ENCODE measurements around the gene CDKN2B.

The CDKN2B gene

DNA sequence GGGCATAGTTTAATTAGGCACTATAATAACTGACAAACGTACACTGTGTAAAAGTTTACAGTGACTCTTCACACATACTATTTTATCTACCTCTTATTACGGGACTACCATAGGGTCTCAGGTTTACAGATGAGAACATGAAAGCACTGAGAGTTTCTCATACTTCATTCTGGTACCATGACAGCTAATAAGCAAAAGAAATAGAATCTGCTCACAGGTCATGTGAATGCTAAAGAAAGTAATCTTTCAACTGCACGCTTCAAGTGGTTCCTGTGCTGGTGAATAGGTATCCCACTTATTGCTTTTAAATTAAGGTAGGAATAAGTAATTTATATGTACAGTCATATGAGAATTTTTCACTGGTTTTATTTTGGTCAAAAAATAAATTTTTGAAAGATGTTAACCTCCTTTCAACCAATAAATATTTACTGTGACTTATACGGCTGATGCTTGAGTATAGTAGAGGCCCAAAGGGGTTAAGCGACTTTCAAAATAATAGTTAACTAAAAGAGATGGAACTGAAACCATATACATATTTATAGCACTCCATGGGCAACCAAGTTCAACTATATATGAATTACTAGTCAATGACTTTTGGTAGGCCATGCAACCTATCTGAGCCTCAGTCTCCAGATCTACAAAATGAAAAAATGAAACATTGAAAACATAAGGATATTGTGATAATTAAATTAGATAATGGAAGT lies 23.0 kb downstream of the CDKN2B start:
- no peak for DNase-seq (ENCODE audit: low read depth)
- no peak overlapping the region for H3K4me3 ChIP-seq (ENCODE audit: low read depth, low read length)
- TF ChIP-seq CTCF (IDR thresholded peaks at IDR 0.05; ENCODE audit: low read depth, low read length) = no peak
- no peak for TF ChIP-seq MYC (IDR thresholded peaks at IDR 0.05; ENCODE audit: low read depth, low read length)
- TF ChIP-seq, protein P1, sequence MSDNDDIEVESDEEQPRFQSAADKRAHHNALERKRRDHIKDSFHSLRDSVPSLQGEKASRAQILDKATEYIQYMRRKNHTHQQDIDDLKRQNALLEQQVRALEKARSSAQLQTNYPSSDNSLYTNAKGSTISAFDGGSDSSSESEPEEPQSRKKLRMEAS (IDR thresholded peaks at IDR 0.05; ENCODE audit: low read depth, low read length) = no peak
- no peak for TF ChIP-seq POLR2A (IDR thresholded peaks at IDR 0.05; ENCODE audit: extremely low read depth, insufficient read length)

- TF ChIP-seq, protein P1 (IDR thresholded peaks at IDR 0.05; ENCODE audit: low read depth, low read length) = no peak
- TF ChIP-seq MYC (IDR thresholded peaks at IDR 0.05; ENCODE audit: low read depth, low read length) (no peak), CTCF (IDR thresholded peaks at IDR 0.05; ENCODE audit: low read depth, low read length) (no peak), POLR2A (IDR thresholded peaks at IDR 0.05; ENCODE audit: extremely low read depth, insufficient read length) (no peak)
- DNase-seq (ENCODE audit: low read depth) = no peak
- no peak overlapping the region for H3K4me3 ChIP-seq (ENCODE audit: low read depth, low read length)
Observed at GRCh38 chr9:21984101-21984500, 25.0 kb downstream of the CDKN2B start.

DNA sequence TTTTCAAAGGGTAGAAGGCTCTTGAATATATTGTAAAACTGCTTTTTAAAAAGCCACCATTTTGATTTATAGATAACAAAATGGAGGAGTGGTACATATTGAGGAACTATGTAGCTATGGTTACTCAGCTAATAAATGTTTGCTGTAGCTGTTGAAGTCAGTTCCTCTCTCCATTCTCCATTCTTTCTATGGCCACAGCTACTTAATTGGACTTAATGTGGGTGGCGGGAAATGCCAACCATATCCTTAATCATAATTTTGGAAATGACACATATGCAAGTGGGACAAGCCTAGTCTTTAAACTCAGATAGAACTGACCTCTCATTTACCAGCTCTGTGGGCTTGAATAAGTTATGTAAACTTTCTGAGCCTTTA lies 25.6 kb downstream of the CDKN2B start:
- no peak for DNase-seq (ENCODE audit: low read depth)
- TF ChIP-seq CTCF (IDR thresholded peaks at IDR 0.05; ENCODE audit: low read depth, low read length) (no peak), POLR2A (IDR thresholded peaks at IDR 0.05; ENCODE audit: extremely low read depth, insufficient read length) (no peak)
- H3K4me3 ChIP-seq (ENCODE audit: low read depth, low read length) = no peak overlapping the region

- TF ChIP-seq CTCF (IDR thresholded peaks at IDR 0.05; ENCODE audit: low read depth, low read length) (no peak), POLR2A (IDR thresholded peaks at IDR 0.05; ENCODE audit: extremely low read depth, insufficient read length) (no peak)
- TF ChIP-seq, protein P1 (IDR thresholded peaks at IDR 0.05; ENCODE audit: low read depth, low read length) = no peak
- no peak overlapping the region for H3K4me3 ChIP-seq (ENCODE audit: low read depth, low read length)
- no peak for DNase-seq (ENCODE audit: low read depth)
Observed at GRCh38 chr9:21982861-21983560, 26.1 kb downstream of the CDKN2B start.

DNA sequence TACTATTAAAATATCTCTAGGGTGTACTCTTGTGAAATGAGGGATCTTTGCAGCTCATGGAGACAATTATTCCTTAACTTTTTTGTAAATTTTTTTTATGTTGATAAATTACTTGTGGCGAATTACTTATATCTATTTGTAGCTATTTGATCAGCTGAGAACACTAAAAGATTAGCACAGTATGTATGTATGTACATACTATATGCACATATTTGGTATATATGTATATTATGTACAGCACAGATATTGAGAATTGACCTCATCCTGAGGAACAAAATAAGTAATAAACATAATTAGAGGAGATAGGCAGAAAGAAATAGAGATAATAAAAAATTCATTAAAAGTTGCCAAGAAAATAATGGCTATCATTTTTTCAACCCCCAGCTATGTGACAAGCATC lies 26.7 kb downstream of the CDKN2B start:
- H3K4me3 ChIP-seq (ENCODE audit: low read depth, low read length) = no peak overlapping the region
- TF ChIP-seq MYC (IDR thresholded peaks at IDR 0.05; ENCODE audit: low read depth, low read length) = no peak
- TF ChIP-seq POLR2A (IDR thresholded peaks at IDR 0.05; ENCODE audit: extremely low read depth, insufficient read length) = no peak
- TF ChIP-seq, protein P1 (IDR thresholded peaks at IDR 0.05; ENCODE audit: low read depth, low read length) = no peak
- TF ChIP-seq CTCF (IDR thresholded peaks at IDR 0.05; ENCODE audit: low read depth, low read length) = no peak
- no peak for DNase-seq (ENCODE audit: low read depth)
